Right lobe of liver (tissue), 4 donors: ENCODE results near the gene DIDO1.

Source experiments
- CTCF ChIP-seq, 4 donors: fragments of 200-600 bp in 3 of 4; fragments of 450-650 bp in 1 of 4; IDR thresholded peaks; one replicate each; pipeline versions ENCODE4 v1.5.1 to v1.8.0; 2016 to 2022; ENCODE audit warnings: antibody characterized with exemption in 4 of 4, mild to moderate bottlenecking in 2 of 4
- POLR2A ChIP-seq: fragments of 450-650 bp; IDR thresholded peaks from one replicate; pipeline ENCODE4 v1.6.1; 2017; ENCODE audit warnings: antibody characterized with exemption, mild to moderate bottlenecking
- donor health status: DM: no; HTN: no; CAD: no.
- donor health status: DM: no; HTN: no; CAD: no.
- donor health status: DM: no; HTN: yes; CAD: no.

- TF ChIP-seq CTCF (IDR thresholded peaks at IDR 0.05) (no peak), POLR2A (no peak)
Observed at GRCh38 chr20:62949962-62950361, 23.7 kb upstream of the DIDO1 start.
